ENCODE results near the gene DKKL1.

DNA sequence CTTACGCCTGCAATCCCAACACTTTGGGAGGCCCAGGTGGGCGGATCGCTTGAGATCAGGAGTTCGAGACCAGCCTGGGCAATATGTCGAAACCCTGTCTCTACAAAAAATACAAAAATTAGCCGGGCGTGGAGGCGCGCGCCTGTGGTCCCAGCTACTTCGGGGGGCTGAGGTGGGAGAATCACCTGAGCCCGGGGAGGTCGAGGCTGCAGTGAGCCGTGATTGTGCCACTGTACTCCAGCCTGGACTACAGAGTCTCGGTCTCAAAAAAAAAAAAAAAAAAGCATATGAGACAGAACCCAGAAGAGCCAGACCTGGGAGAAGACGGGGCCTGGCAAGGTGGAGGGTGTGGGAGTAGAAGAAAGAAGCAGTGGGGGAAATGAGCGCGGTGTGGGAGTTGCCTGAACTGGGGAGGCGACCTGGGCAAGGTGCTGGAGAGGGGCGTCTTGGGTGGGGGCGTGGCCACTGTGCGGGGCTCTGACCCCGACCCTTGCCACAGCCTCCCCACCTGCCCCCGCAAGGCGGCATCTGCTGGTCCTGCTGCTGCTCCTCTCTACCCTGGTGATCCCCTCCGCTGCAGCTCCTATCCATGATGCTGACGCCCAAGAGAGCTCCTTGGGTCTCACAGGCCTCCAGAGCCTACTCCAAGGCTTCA is 533 bp downstream of the DKKL1 start:
- no peak for TF ChIP-seq POLR2AphosphoS5 (IDR thresholded peaks at IDR 0.05; ENCODE audit: borderline replicate concordance, low read depth, low read length)
- TF ChIP-seq EZH2 (IDR thresholded peaks at IDR 0.05), result no peak
